CD14-positive monocyte (primary cell): Measurements from ENCODE around the gene SYT2. TPM values are rescaled to one million over a fixed set of nuclear protein-coding genes. Genes with fewer than 3 reads are reported as not detected.
"Not testable (repeated sequence)": the region's sequence is repeated elsewhere in the genome, so short reads cannot be mapped to it uniquely, and the experiment has no call there.

ENCODE experiments used
- DNase-seq, 3 donors: peaks; one replicate each; pipeline ENCODE4 v3.0.0-alpha.2; 2011 to 2022
- H2AFZ ChIP-seq: 2 replicates; pipeline ENCODE4 v1.6.0; 2012; ENCODE audit warnings: mild to moderate bottlenecking, low read depth, low read length, inconsistent platforms; ENCODE audit not compliant: insufficient read depth, poor library complexity, severe bottlenecking
- H3K27ac ChIP-seq, 2 donors: 1 replicate in 1 of 2; 2 replicates in 1 of 2; pipeline ENCODE4 v1.5.1; 2012 to 2013; ENCODE audit warnings: low read length in 2 of 2, control low read depth in 1 of 2, inconsistent platforms in 1 of 2, low read depth in 1 of 2, mild to moderate bottlenecking in 1 of 2
- H3K27me3 ChIP-seq, 2 donors: one replicate each; pipeline versions ENCODE4 v1.6.0 to v1.6.1; 2011 to 2013; ENCODE audit warnings: low read length in 2 of 2; ENCODE audit not compliant: control insufficient read depth in 2 of 2, insufficient read depth in 2 of 2
- H3K36me3 ChIP-seq, 2 donors: replicated peaks in 1 of 2; 1 replicate in 1 of 2; 2 replicates in 1 of 2; pipeline versions ENCODE4 v1.5.1 to v1.6.1; 2012 to 2013; ENCODE audit warnings: low read length in 2 of 2, control low read depth in 1 of 2, inconsistent platforms in 1 of 2, mild to moderate bottlenecking in 1 of 2; ENCODE audit not compliant: insufficient read depth in 2 of 2, control insufficient read depth in 1 of 2
- H3K4me1 ChIP-seq, 2 donors: 1 replicate in 1 of 2; 2 replicates in 1 of 2; pipeline versions ENCODE4 v1.5.1 to v1.6.1; 2012 to 2013; ENCODE audit warnings: low read length in 2 of 2, control low read depth in 1 of 2, inconsistent platforms in 1 of 2, mild to moderate bottlenecking in 1 of 2, moderate library complexity in 1 of 2; ENCODE audit not compliant: insufficient read depth in 2 of 2, control insufficient read depth in 1 of 2
- H3K4me2 ChIP-seq: replicated peaks from 2 replicates; pipeline ENCODE3; 2012; ENCODE audit warnings: low read length, moderate library complexity, mild to moderate bottlenecking; ENCODE audit not compliant: poor library complexity, severe bottlenecking; ENCODE audit errors: extremely low read depth
- H3K4me3 ChIP-seq, 3 experiments: fragments of 200-600 bp in 1 of 3; sonication (generic) in 1 of 3; replicated peaks in 1 of 3; 1 replicate in 2 of 3; 2 replicates in 1 of 3; pipeline ENCODE4 v1.5.1; 2011 to 2013; ENCODE audit warnings: low read length in 3 of 3, mild to moderate bottlenecking in 3 of 3, control low read depth in 2 of 3, low read depth in 2 of 3, inconsistent platforms in 1 of 3, moderate library complexity in 1 of 3
- H3K79me2 ChIP-seq: 2 replicates; pipeline ENCODE4 v1.6.0; 2012; ENCODE audit warnings: mild to moderate bottlenecking, control low read depth, inconsistent platforms, low read length, moderate library complexity; ENCODE audit not compliant: insufficient read depth
- H3K9ac ChIP-seq: 2 replicates; pipeline ENCODE4 v1.6.0; 2017; ENCODE audit warnings: low read length, mild to moderate bottlenecking; ENCODE audit not compliant: insufficient read depth, poor library complexity, severe bottlenecking
- H3K9me3 ChIP-seq, 2 donors: replicated peaks in 1 of 2; 1 replicate in 1 of 2; 2 replicates in 1 of 2; pipeline versions ENCODE4 v1.5.1 to v1.6.1; 2012 to 2013; ENCODE audit warnings: low read length in 2 of 2, control low read depth in 1 of 2; ENCODE audit not compliant: control insufficient read depth in 1 of 2, insufficient read depth in 1 of 2
- H4K20me1 ChIP-seq: 2 replicates; pipeline ENCODE4 v1.6.0; 2012; ENCODE audit warnings: mild to moderate bottlenecking, low read length, control low read depth, moderate library complexity; ENCODE audit not compliant: insufficient read depth
- H3K27ac Mint-ChIP-seq, 7 donors: one replicate each; pipeline ENCODE4 v1.8.0; 2020; ENCODE audit warnings: mild to moderate bottlenecking in 7 of 7, mixed read lengths in 7 of 7, moderate library complexity in 6 of 7, inconsistent platforms in 2 of 7
- H3K27me3 Mint-ChIP-seq, 3 donors: one replicate each; pipeline ENCODE4 v1.8.0; 2021 to 2022; ENCODE audit warnings: low read depth in 3 of 3, mild to moderate bottlenecking in 3 of 3, mixed read lengths in 3 of 3, moderate library complexity in 3 of 3, inconsistent platforms in 1 of 3
- H3K36me3 Mint-ChIP-seq, 2 donors: one replicate each; pipeline ENCODE4 v1.8.0; 2020; ENCODE audit warnings: mixed read lengths in 2 of 2, inconsistent platforms in 1 of 2, mild to moderate bottlenecking in 1 of 2
- H3K4me1 Mint-ChIP-seq: one replicate; pipeline ENCODE4 v1.8.0; 2020; ENCODE audit warnings: mild to moderate bottlenecking, mixed read lengths
- H3K4me3 Mint-ChIP-seq, 2 donors: one replicate each; pipeline ENCODE4 v1.8.0; 2020; ENCODE audit warnings: mild to moderate bottlenecking in 2 of 2, mixed read lengths in 2 of 2, moderate library complexity in 1 of 2
- H3K9me3 Mint-ChIP-seq, 7 donors: one replicate each; pipeline ENCODE4 v1.8.0; 2020 to 2022; ENCODE audit warnings: mixed read lengths in 7 of 7, mild to moderate bottlenecking in 6 of 7, moderate library complexity in 6 of 7, inconsistent platforms in 2 of 7
- WGBS: methylation state at CpG from one replicate; pipeline ENCODE4 v1.1.5; 2013; ENCODE audit warnings: missing lambda C conversion rate; ENCODE audit not compliant: insufficient coverage; 5-methylcytosine and 5-hydroxymethylcytosine counted together
- intact Hi-C, 2 donors: fragments of 100-400 bp; cut with micrococcal nuclease; formaldehyde crosslinking; loops; one replicate each; pipeline versions ENCODE4 v1.15.0 to v1.15.1; 2023
- polyA plus RNA-seq, 3 donors: library from polyadenylated mRNA; depleted of rRNA in 1 of 3; unstranded in 2 of 3; stranded (reverse) in 1 of 3; fragments of 300-500 nt in 2 of 3; fragments of >200 nt in 1 of 3; fragmentation: Illumina TruSeq in 2 of 3; gene quantifications; 1 replicate in 2 of 3; 2 replicates in 1 of 3; pipeline ENCODE4 v1.2.3, GENCODE V29; 2012 to 2021
- TF ChIP-seq, protein P1 (sequence below): fragments of 200-600 bp; IDR thresholded peaks from one replicate; pipeline ENCODE4 v1.8.0; 2022; ENCODE audit warnings: antibody characterized with exemption, mild to moderate bottlenecking

Gene SYT2
- polyA plus RNA-seq, 3 donors = not detected

DNA sequence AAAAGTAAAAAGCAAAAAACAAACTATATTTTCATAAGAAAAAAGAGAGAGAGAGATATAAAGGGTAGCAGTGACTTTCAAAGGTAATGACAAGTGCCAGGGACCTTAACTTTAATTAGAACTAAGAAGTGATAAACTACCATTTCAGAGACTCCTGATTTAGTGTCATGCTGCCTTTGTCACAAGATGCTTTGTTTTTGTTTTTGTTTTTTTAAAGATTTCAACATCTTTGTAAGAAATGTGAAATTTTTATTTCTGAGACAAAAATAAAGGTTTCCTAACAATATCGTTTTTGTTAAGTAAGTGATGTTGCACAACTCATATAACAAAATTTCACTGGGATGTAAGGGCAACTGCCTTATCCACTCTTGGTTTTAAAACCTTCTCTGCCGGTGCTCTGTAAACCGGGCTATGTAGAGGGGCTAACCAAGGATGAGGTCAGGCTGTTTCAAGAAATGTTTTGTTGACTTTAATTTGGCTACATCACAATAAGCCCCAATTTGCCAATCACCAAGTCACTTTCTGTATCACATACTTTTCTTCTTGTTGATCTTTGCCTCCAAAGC, 35.2 kb upstream of the SYT2 start:
- H4K20me1 ChIP-seq = no peaks in the 10 kb centered on the region
- no peaks in the 10 kb centered on the region for H3K27me3 ChIP-seq
- TF ChIP-seq, protein P1, sequence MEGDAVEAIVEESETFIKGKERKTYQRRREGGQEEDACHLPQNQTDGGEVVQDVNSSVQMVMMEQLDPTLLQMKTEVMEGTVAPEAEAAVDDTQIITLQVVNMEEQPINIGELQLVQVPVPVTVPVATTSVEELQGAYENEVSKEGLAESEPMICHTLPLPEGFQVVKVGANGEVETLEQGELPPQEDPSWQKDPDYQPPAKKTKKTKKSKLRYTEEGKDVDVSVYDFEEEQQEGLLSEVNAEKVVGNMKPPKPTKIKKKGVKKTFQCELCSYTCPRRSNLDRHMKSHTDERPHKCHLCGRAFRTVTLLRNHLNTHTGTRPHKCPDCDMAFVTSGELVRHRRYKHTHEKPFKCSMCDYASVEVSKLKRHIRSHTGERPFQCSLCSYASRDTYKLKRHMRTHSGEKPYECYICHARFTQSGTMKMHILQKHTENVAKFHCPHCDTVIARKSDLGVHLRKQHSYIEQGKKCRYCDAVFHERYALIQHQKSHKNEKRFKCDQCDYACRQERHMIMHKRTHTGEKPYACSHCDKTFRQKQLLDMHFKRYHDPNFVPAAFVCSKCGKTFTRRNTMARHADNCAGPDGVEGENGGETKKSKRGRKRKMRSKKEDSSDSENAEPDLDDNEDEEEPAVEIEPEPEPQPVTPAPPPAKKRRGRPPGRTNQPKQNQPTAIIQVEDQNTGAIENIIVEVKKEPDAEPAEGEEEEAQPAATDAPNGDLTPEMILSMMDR = no peak
- H3K27ac Mint-ChIP-seq = peak overlapping the region in 2 of 7 donors; percentile 58 to 63
- no peaks in the 10 kb centered on the region for H3K79me2 ChIP-seq
- intact Hi-C loops = no loop called here
- no CpG with 5 or more reads among the region's 3 CpGs for WGBS
- no peak for DNase-seq
- peaks cover 52 to 86% of the 10 kb centered on the region in 2 donors for H3K36me3 ChIP-seq
- H3K4me1 Mint-ChIP-seq = peaks cover 22% of the 10 kb centered on the region
- no peaks in the 10 kb centered on the region for H3K9me3 ChIP-seq
- peaks cover 0 to 2% (median 0%) of the 10 kb centered on the region in 7 donors for H3K9me3 Mint-ChIP-seq
- H3K4me3 Mint-ChIP-seq = no peak overlapping the region
- H3K27me3 Mint-ChIP-seq = no peaks in the 10 kb centered on the region
- H3K4me2 ChIP-seq = no peak overlapping the region
- H3K36me3 Mint-ChIP-seq = peaks cover 77 to 83% of the 10 kb centered on the region in 2 donors
- peaks cover 6 to 10% of the 10 kb centered on the region in 2 donors for H3K4me1 ChIP-seq
- no peak overlapping the region for H2AFZ ChIP-seq
- no peak overlapping the region for H3K4me3 ChIP-seq
- no peak overlapping the region for H3K27ac ChIP-seq
- H3K9ac ChIP-seq = no peak overlapping the region

DNA sequence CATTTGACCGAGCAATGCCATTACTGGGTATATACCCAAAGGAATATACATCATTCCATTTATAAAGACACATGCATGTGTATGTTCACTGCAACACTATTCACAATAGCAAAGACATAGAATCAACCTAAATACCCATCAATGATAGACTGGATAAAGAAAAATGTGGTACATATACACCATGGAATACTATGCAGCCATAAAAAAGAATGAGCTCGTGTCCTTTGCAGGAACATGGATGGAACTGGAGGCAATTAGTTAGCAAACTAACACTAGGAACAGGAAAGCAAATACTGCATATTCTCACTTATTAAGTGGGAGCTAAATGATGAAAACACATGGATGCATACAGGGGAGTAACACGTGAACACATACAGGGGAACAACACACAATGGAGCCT, 34.5 kb upstream of the SYT2 start:
- H3K4me3 Mint-ChIP-seq, H3K9me3 ChIP-seq, H3K27me3 Mint-ChIP-seq, H3K4me3 ChIP-seq, intact Hi-C loops, H4K20me1 ChIP-seq, H3K27ac ChIP-seq, H3K9ac ChIP-seq, DNase-seq, H3K27ac Mint-ChIP-seq, H3K9me3 Mint-ChIP-seq, H3K27me3 ChIP-seq, H2AFZ ChIP-seq, H3K79me2 ChIP-seq, H3K4me2 ChIP-seq: not testable (repeated sequence)
- H3K4me1 Mint-ChIP-seq = peaks cover 22% of the 10 kb centered on the region
- H3K36me3 Mint-ChIP-seq = peaks cover 76 to 79% of the 10 kb centered on the region in 2 donors
- Histone ChIP-seq H3K36me3 (peaks cover 48 to 82% of the 10 kb centered on the region in 2 donors), H3K4me1 (peaks cover 6 to 10% of the 10 kb centered on the region in 2 donors)
- no CpG with 5 or more reads among the region's 3 CpGs for WGBS
